Stimulated activated CD8-positive, alpha-beta memory T cell treated with anti-CD3 and anti-CD28 coated beads, Interleukin-2, amount 100 ng/mL, for 1 hour (primary cell): Measurements from ENCODE around the gene MAN1B1.
A peak's percentile ranks its signal among the peaks of the same experiment; 100 is the strongest.
"Not testable (repeated sequence)": the region's sequence is repeated elsewhere in the genome, so short reads cannot be mapped to it uniquely, and the experiment has no call there.

Experiments used
- DNase-seq, 2 donors: peaks; one replicate each; pipeline ENCODE4 v3.0.0-alpha.2; 2020; ENCODE audit warnings: low read depth in 2 of 2

The MAN1B1 gene

DNA sequence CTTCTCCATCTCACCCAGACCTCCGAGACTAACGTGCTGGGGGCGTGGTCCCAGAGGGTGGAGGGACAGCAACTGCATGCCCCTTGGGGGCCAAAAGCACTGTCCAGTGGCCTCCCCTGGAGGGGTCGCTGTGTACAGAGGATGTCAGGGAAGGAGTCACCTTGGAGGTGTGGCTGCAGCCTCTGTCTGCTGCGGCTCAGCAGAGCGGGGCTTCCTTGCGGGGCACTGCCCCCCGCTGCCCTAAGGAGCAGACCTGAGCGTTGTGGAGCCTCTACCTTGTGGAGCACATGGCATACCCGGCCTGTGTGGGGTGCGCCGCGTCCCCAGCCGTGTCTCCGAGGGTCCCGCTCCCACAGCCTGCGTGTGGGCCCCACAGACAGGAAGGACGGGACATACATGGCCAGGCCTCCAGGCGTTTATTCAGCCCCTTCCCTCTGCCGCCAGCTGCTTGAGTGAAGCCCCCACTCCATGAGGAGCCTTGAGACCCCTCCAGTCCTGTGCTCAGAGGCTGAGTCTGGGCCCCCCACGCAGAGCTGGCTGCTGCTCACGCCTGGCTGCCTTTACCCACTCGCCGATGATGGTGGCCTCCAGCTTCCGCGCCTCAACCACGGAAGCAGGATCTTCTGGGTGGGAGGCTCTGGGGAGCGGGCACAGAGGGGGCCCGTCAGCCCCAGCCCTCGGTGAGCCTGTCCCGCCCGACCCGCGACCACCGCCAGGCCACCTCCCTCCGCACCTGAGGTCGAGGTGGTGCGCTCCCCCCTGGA is 23.5 kb downstream of the MAN1B1 start:
- no peak for DNase-seq

DNA sequence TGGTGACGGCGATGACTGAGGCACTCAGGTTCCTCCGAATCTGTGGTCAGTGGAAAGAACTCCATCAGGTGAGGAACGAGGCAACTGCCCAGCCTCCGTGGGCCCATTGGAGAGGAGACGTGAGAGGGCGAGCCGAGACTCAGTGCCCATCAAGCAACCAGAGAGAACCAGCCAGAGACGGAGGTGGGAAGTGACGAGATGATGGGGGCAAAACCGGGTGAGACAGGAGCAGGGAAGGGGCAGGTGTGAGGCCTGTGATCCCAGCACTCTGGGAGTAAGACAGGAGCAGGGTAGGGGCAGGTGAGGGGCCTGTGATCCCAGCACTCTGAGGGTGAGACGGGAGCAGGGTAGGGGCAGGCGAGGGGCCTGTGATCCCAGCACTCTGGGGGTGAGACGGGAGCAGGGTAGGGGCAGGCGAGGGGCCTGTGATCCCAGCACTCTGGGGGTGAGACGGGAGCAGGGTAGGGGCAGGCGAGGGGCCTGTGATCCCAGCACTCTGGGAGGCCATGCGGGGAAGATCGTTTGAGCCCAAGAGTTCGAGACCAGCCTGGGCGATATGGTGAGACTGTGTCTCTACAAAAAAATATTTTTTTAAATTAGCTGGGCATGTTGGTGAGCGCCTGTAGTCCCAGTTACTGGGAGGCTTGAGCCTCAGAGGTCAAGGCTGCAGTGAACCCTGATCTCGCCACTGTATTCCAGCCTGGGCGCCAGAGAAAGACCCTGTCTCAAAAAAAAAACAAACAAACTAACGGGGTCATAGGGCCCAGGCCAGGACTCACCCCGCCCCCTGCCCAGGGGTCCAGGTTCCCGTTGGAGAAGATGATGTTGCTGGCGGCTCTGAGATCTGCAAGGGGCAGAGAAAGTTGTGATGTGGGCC is 24.4 kb downstream of the MAN1B1 start:
- DNase-seq: no peak

DNA sequence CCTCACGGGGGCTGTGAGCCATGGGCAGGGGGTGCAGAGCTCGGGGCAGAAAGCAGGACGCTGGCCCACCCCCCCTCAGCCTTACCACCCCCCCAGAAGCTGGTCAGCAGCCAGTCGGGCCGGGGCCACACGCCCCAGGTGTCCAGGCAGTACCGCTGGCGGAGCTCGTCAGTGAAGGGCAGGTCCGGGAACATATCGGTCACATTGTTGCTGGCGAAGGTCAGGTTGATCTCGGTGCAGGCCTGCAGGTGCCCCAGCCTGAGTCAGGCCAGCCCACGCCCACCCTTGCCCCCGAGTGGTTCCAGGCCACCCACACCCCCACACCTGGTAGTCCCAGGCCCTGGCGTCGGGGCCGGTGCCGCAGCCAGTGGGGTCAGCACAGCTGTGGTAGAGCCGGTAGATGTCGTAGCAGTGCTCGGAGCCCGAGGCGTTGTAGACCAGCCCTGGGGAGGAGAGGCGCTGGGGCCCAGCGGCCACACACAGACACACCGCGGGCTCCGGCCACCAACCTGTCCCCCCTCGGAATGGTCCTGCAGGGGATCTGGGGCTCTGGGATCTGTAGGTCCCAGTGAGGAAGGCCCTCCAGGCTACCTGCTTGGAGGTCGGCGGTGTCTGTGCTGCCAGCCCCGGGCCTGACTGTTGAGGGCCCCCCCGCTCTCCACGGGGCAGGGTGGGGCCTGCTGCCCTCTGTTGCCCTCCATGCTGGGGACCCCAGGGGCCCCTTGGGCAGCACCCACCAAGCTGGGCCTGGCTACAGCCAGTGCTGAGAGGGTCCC is 25.2 kb downstream of the MAN1B1 start:
- no peak for DNase-seq

DNA sequence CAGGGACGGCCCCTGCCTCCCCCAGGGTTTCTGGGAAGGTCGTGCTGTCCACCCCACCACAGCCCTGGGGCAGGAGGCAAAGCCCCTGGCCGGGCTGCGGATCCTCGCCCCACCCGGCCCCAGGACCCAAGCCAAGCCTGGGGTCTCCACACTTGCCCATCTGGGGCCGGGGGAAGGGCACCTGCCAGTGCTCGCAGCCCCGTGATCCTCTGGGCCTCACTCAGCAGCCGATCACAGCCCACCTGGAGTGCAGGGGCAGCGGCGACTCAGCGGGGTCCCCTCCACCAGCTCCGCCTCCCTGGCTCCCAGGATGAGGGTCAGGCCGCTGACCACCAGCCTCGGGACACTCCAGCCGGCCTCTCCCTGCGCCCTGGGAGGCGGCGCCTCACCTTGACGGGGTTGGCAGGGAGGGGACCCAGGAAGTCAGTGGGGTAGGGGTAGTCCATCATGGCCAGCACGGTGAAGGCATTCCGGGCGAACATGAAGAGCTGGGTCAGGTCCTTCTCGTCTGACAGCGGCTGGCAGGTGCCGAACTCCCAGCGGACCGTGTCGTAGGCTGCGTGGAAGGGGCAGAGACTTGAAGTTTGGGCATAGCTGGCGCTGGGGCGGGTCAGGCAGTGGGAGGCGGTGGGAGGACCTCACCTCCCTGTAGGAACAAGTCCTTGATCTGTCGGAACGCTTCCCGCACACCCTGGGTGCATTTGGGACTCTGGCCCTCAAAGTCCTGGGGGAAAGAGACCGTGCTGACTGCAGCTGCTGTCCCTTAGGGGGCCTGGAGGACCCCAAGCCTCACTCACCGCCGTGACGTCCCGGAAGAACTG is 26.0 kb downstream of the MAN1B1 start:
- no peak for DNase-seq

DNA sequence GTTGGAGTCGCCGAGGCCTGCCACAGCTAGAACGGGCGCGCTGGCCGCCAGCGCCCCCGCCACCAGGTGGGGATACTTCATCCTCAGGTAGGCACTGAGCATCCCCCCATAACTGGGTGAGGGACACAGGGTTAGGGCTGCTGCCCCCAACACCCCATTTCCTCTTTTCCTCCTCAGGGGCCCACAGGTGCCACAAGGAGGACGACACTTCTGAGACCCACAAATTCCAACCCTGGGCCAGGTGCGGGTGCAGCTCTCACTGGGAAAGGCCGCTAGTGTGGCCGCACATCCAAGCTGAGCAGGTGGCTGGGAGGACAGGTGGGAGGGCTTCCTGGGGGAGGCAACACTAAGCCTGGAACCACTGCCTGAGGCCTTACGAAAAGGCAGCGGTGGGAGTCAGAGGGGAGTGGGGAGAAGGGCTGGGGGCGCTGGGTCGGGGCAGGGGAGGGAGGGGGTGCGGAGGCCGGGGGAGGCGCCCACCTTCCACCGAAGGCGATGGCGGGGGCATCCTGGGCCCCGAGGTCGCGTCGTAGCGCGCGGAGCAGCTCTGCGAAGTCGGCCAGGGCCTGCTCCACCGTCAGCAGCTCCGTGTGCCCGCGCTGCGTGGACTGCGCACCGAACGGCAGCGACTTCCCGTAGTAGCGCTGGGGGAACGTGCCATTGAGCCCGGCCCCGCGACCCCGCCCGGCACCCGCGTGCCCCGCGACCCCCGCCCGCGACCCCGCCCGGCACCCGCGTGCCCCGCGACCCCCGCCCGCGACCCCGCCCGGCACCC is 26.8 kb downstream of the MAN1B1 start:
- DNase-seq: no peak

DNA sequence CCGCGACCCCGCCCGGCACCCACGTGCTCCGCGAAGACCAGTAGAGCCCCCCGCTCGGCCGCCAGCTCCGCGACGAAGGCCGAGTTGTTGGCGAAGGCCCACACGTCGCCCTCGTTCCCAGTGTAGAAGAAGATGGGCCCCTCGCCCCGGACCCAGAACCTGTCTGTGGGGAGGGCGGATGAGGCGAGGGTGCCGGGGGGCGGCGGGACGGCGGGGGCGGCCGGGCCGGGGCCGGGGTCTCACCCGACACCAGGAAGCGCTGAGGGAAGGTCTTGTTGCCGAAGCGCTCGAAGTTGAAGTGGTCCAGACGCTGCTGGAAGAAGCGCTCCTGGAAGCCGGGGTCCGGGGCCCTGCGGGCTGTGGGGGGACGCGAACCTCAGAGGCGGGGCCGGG is 27.4 kb downstream of the MAN1B1 start:
- no peak for DNase-seq

DNA sequence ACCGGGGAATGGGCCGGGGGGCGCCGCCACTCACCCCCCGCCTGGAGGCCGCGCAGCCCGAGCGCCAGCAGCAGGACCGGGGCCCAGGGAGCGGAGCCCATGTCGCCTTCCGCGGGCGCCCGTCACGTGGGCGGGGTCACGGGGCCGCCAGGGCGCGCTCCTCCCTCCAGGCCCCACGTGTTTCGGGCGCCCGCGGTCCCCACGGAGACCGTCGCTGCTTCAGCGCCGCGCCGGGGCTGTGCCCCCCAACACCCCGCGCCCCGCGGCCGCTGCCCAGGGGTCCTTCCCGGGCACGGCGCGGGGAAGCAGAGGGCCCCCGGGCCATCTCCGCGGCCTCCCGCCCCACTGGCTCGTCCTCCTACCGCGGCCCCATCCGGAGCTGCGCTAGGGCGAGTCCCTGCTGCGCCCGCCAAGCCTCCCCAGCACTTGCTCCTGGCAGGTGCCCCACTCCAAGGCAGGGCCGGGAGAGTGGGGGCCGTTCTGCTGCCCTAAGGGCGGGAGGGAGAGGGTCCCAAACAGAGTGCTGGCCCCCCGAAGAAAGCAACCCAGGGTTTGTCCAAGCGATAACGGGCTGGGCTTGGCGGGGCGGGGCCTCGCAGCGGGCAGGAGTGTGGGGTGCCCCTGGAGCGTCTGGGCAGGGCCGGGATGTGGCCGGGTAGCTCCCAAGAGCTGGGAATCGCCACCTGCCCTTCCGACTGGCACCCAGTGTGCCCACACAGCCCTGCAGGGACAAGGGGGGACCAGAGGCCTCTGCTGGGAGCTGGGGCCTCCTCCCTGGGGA is 28.0 kb downstream of the MAN1B1 start, which contains the start of gene DPP7:
DPP7 (minus strand) TSS at position 121 of the 781 bp plus-strand sequence; CDS start at position 101, 20 bp downstream.
- peak; percentile 58 to 60 for DNase-seq

DNA sequence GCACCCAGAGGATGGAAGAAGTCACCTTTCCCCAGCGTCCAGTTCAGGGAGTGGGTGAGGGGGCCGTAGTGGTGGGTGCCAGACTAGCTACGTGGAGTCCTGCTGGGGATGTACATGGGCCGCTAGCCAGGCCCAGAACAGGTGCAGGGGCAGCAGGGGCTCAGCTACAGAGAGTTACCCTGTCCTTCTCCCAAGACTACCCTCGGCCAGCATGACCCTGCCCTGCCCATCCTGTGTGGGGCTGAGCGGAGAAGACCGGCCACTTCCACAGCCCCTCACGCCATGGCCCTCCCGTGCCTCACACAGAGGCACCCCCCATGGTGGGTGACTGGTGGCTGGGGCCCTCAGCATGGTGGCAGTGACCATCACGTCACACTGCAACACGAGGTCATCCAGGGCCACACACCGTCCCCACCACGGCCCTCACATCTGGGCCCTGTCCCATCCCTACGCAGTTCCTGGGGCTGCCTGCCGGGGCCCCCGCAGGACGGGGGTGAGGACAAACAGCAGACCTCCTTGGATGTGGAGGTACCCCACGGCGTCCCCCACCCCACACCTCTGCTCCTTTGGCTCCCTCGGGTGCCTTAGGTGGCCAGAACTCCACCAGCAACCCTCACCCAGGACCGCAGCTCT is 28.7 kb downstream of the MAN1B1 start:
- DNase-seq: no peak

DNA sequence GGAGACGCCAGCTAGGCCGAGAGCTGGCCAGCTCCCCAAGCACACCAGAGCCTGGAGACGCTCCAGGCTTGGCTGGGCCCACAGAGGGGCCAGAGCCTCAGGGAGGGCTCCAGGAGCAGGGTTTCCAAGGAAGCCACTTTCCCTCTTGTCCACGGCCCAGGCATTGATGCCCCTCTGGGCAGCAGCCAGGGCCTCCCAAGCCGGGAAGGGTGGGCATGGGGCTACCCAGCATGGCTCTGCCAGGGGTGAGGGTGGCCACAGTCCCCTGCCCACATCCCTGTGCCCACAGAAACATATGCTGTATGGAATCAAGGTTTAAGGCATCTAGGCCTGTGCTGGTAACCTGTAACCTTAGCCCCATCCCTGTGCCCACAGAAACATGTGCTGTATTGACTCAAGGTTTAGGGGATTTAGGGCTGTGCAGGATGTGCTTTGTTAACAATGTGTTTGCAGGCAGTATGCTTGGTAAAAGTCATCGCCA is 29.3 kb downstream of the MAN1B1 start:
- DNase-seq: no peak

DNA sequence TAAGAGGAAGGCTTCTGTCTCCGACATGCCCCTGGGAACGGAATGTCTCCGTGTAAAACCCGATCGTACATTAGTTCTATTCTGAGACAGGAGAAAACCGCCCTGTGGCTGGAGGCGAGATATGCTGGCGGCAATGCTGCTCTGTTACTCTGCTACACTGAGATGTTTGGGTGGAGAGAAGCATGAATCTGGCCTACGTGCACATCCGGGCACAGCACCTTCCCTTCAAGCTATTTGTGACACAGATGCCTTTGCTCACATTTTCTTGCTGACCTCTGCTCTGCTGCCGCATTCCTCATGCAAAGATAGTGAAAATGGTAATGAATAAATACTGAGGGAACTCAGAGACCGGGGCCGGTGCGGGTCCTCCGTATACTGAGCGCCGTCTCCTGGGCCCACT is 29.9 kb downstream of the MAN1B1 start:
- no peak for DNase-seq

DNA sequence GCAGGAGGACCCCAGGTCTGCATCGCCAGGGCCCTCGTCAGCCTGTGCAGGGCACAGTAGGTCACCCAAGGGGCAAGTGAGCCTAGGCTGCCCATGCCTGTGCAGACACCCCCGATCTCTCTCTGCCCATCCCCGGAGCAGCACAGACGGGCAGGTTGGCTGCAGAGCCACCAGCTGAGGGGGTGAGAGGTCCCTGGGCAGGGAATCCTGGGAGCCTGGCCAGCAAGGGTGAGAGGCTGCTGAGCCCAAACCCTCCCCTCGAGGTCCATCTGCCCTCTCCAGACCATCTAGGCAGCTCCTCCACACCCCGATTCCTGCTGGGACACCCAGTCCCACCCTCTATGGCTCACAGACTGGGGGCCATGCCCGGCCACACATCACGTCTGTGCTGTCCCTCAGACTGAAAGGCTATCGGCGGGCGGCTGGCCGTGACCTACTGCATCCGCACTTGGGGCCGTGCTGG is 30.5 kb downstream of the MAN1B1 start:
- no peak for DNase-seq

DNA sequence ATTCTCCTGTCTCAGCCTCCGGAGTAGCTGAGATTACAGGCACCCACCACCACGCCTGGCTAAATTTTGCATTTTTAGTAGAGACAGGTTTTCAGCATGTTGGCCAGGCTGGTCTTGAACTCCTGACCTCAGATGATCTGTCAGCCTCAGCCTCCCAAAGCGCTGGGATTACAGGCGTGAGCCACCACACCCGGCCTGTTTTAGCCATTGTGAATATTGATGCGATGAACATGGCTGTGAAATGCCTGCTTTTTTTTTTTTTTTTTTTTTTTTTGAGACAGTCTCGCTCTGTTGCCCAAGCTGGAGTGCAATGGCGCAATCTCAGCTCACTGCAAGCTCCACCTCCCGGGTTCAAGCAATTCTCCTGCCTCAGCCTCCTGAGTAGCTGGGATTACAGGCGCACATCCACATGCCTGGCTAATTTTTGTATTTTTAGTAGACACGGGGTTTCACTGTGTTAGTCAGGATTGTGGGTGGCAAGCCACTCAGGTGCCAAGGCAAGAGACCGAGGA is 31.4 kb downstream of the MAN1B1 start:
- DNase-seq: not testable (repeated sequence)

DNA sequence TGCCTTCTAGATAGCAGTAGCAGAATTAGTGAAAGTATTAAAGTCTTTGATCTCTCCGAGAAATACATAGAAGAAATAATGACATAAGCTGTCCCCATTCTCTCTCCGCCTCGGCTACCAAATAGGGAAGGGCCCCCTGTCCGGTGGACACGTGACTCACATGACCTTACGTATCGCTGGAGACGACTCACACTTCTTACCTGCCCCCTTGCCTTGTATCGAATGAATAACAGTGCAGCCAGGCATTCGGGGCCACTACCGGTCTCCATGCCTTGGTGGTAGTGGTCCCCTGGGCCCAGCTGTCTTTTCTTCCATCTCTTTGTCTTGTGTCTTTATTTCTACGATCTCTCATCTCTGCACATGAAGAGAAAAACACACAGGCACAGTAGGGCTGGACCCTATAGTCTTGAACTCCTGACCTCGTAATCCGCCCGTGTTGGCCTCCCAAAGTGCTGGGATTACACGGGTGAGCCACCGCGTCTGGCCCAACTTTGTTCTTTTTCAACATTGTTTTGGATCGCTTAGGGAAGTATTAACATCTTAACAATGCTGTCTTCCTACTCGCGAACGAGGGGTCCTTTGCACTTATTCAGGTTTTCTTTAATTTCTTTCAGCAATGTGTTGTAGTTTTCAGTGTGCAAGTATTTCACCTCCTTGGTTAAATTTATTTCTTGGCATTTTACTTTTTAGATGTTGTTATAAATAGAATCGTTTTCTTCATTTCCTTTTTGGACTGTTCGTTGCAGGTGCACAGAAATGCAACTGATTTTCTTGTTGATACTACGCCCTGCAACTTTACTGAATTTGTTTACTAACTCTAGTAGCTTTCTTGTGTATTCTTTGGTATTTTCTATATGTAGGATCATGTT is 35.4 kb downstream of the MAN1B1 start:
- DNase-seq: not testable (repeated sequence)

DNA sequence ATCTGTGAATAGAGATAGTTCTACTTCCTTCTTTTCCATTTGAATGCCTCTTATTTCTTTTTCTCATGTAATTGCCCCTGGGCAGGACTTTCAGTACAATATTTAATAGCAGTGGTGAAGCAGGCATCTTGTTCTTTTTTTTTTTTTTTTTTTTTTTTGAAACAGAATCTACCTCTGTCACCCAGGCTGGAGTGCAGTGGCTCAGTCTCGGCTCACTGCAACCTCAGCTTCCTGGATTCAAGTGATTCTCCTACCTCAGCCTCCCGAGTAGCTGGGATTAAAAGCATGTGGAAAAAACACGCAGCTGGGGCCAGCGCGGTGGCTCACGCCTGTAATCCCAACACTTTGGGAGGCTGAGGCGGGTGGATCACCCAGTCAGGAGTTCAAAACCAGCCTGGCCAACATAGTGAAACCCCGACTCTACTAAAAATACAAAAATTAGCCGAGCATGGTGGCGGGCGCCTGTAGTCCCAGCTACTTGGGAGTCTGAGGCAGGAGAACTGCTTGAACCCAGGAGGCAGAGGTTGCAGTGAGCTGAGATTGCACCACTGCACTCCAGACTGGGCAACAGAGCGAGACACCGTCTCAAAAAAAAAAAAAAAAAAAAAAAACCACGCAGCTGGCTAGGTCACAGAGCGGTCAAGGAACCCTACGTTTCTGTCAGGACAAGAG is 36.1 kb downstream of the MAN1B1 start:
- DNase-seq: not testable (repeated sequence)

DNA sequence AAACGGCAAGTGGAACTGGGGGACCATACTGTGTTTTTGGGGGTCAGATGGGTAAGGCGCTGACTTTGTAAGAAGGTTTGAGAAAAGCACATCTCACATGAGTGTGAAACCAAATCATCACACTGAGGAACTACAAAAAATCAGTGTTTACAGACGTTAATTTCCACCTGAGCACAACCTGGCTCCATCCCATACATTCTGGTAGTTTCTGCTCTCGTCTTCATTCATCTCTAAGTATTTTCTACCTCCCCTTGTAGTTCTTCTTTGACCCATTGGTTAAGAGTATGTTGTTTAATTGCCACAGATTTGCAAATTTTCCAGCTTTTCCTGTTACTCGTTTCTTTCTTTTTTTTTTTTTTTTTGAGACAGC is 36.7 kb downstream of the MAN1B1 start:
- no peak for DNase-seq

DNA sequence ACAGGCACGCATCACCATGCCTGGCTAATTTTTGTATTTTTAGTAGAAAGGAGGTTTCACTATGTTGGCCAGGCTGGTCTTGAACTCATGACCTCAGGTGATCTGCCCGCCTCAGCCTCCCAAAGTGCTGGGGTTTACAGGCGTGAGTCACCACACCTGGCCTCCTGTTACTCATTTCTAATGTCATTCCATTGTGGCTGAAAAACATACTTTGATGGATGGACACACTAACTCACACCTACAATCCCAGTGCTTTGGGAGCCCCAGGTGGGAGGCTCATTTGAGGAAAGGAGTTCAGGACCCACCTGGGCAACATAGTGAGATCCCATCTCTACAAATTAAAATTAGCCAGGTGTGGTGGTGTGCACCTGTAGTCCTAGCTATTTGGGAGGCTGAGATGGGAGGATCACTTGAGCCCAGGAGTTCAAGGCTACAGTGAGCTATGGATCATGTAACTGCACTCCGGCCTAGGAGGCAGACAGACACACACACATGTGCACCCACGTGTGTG is 37.2 kb downstream of the MAN1B1 start:
- not testable (repeated sequence) for DNase-seq

DNA sequence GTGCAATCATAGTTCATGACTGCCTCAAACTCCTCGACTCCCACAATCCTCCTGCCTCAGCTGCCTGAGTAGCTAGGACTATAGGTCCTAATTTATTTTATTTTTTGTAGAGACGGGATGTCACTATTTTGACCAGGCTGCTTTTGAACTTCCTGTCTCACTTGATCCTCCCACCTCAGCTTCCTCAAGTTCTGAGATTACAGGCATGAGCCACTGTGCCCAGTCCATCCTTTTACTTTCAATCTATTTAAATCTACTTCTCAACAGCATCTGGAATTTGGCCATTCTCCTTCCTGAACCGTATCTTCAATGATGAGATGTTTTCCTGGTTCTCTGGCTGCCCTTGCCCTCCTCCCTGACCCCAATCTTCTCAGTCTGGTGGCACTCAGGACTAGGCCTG is 40.0 kb downstream of the MAN1B1 start:
- no peak for DNase-seq
